Measurements from ENCODE around the gene SLC22A23.

The SLC22A23 gene

DNA sequence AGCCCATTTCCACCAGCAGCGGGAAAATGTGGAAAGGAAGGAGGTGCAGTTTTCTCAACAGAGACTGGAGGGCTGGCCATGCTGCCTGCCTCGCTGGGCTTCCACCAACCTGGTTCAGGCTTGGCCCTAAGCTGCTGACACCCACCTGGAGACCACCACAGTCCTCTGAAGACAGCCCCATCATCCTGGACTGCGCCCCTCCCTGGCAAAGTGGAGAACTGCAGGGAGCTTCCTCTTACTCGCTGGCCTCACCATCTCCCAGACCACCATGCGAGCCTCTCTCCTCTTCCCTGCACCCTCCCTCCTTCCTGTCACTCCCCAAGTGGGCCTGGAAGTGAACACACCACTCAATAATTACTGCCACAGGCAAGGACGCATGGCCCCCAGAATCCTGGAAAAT is 126.7 kb downstream of the SLC22A23 start:
- no peak for DNase-seq (ENCODE audit: low read depth, low spot score)
- Histone ChIP-seq H3K4me3 (no peak overlapping the region), H3K36me3 (ENCODE audit: insufficient read depth, low read length) (no peaks in the 10 kb centered on the region), H3K27ac (no peak overlapping the region), H3K9me3 (ENCODE audit: low read depth, low read length) (no peaks in the 10 kb centered on the region), H3K9ac (ENCODE audit: insufficient read length) (no peak overlapping the region)
- TF ChIP-seq POLR2AphosphoS5 (IDR thresholded peaks at IDR 0.05; ENCODE audit: borderline replicate concordance, low read depth, low read length) (no peak), FOXP2 (optimal IDR thresholded peaks at IDR 0.05; ENCODE audit: control extremely low read depth, extremely low read length, insufficient read depth) (no peak), EZH2 (IDR thresholded peaks at IDR 0.05) (no peak)

DNA sequence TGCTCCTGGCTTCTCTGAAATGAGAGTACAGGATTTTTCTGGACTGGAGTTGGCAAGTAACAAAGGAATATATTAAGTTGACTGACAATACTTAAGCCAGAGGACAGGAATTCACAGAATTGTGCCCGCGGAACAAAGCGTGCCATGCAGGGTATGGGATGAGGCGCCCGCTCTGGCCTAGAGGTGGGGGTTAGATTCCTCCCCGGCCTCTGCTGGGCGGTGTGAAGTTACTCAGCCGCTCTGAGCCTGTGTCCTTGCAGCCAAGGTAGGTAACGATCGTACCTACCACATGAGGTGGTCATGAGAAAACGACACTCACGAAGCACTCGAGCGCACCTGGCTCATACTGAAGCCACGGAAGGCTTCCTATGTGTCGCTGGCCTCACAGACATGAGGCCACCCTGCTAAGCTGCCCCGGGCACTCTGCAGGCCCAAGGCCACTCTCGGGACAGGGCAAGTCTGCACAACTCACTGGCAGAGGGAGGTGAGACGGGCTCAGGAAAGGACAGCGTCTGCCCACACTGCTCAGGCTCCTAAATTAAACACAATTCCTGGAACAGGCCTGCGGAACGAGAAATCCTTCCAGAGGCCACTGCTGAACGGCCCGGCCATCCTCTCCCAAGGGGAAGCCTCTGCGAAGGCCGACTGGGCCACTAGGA is 127.3 kb downstream of the SLC22A23 start:
- TF ChIP-seq EZH2 (IDR thresholded peaks at IDR 0.05) (no peak), FOXP2 (optimal IDR thresholded peaks at IDR 0.05; ENCODE audit: control extremely low read depth, extremely low read length, insufficient read depth) (no peak), POLR2AphosphoS5 (IDR thresholded peaks at IDR 0.05; ENCODE audit: borderline replicate concordance, low read depth, low read length) (no peak)
- H3K36me3 ChIP-seq (ENCODE audit: insufficient read depth, low read length) = no peaks in the 10 kb centered on the region
- DNase-seq (ENCODE audit: low read depth, low spot score) = no peak
- H3K9me3 ChIP-seq (ENCODE audit: low read depth, low read length) = no peaks in the 10 kb centered on the region
- H3K9ac ChIP-seq (ENCODE audit: insufficient read length) = no peak overlapping the region
- no peak overlapping the region for H3K27ac ChIP-seq
- H3K4me3 ChIP-seq = no peak overlapping the region

DNA sequence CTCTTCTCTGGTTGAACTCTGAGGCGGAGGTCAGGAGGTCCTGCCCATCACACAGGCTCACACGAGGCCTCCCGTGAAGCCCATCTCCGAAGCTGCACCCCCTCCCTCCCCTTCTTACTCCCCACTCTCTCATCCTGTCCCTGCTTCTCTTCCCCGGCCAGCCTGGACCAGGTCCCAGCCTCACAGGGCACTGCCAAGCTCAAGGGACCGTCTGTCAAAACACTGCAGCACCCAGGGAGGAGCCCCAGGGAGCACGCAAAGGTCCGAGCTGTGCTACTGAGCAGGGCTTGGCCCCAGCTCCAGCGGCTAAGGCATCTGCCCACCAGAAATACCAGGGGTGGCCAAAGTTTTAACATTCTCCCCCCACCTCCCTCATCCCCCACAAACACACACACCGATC is 128.1 kb downstream of the SLC22A23 start:
- Histone ChIP-seq H3K9me3 (ENCODE audit: low read depth, low read length) (no peaks in the 10 kb centered on the region), H3K9ac (ENCODE audit: insufficient read length) (no peak overlapping the region), H3K27ac (no peak overlapping the region), H3K4me3 (no peak overlapping the region), H3K36me3 (ENCODE audit: insufficient read depth, low read length) (no peaks in the 10 kb centered on the region)
- no peak for DNase-seq (ENCODE audit: low read depth, low spot score)
- TF ChIP-seq FOXP2 (optimal IDR thresholded peaks at IDR 0.05; ENCODE audit: control extremely low read depth, extremely low read length, insufficient read depth) (no peak), EZH2 (IDR thresholded peaks at IDR 0.05) (no peak), POLR2AphosphoS5 (IDR thresholded peaks at IDR 0.05; ENCODE audit: borderline replicate concordance, low read depth, low read length) (no peak)

DNA sequence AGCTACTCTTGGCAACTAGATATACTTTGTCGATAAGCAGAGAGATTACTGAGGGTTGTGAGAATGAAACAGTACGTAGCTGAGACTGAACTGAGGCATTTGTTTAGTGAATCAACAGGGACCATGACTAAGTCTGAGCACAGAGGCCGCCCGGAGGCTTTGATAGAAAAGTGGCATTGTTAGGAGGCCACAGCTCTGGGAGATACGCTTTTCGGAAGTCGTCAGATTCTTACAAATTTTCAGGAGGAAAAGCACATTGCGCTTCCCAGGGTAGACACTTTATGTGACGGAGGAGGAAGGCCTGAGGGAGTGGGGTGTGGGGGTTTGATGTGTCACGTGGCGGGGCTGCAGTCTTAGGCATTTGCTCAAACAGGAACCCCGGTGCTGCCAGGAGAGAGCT is 128.7 kb downstream of the SLC22A23 start:
- Histone ChIP-seq H3K9ac (ENCODE audit: insufficient read length) (no peak overlapping the region), H3K27ac (no peak overlapping the region), H3K36me3 (ENCODE audit: insufficient read depth, low read length) (no peaks in the 10 kb centered on the region), H3K4me3 (no peak overlapping the region), H3K9me3 (ENCODE audit: low read depth, low read length) (no peaks in the 10 kb centered on the region)
- DNase-seq (ENCODE audit: low read depth, low spot score) = no peak
- no peak for TF ChIP-seq POLR2AphosphoS5 (IDR thresholded peaks at IDR 0.05; ENCODE audit: borderline replicate concordance, low read depth, low read length)
- no peak for TF ChIP-seq FOXP2 (optimal IDR thresholded peaks at IDR 0.05; ENCODE audit: control extremely low read depth, extremely low read length, insufficient read depth)
- no peak for TF ChIP-seq EZH2 (IDR thresholded peaks at IDR 0.05)

DNA sequence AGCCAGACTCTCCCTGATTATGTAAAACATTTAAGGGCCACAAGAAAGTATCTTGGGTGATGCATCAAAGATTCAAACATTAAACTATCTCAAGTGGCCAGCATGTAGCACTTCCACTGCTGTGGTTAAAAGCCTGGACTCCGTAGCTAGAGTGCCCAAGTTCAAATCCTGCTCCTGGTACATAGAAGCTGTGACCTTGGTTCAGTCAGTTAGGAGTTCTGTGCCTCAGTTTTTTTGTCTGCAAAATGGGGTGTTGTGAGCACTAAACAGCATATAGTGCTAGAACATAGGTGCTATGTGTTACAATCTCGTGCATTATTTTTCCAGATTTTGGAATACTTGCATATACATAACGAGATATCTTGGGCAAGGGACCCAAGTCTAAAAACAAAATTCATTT is 129.4 kb downstream of the SLC22A23 start:
- no peaks in the 10 kb centered on the region for H3K9me3 ChIP-seq (ENCODE audit: low read depth, low read length)
- no peaks in the 10 kb centered on the region for H3K36me3 ChIP-seq (ENCODE audit: insufficient read depth, low read length)
- DNase-seq (ENCODE audit: low read depth, low spot score) = no peak
- TF ChIP-seq FOXP2 (optimal IDR thresholded peaks at IDR 0.05; ENCODE audit: control extremely low read depth, extremely low read length, insufficient read depth) = no peak
- H3K27ac ChIP-seq = no peak overlapping the region
- no peak overlapping the region for H3K9ac ChIP-seq (ENCODE audit: insufficient read length)
- no peak overlapping the region for H3K4me3 ChIP-seq

DNA sequence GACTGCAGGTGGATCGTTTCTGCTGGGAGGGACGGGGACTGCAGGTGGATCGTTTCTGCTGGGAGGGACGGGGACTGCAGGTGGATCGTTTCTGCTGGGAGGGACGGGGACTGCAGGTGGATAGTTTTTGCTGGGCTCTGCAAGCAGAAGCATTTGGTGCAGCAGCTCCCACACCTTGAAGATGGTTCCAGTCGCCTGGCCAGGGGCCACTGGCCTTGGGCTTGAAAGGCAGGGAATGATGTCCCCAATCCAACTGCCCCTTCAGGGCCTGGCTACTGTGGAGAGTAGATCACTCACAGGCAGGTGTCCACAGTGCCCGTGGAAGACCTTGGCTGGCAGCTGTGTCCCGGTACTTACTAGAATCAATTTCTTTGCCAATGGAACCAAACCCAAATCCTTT is 129.9 kb downstream of the SLC22A23 start:
- no peaks in the 10 kb centered on the region for H3K36me3 ChIP-seq (ENCODE audit: insufficient read depth, low read length)
- DNase-seq (ENCODE audit: low read depth, low spot score) = no peak
- TF ChIP-seq FOXP2 (optimal IDR thresholded peaks at IDR 0.05; ENCODE audit: control extremely low read depth, extremely low read length, insufficient read depth) (no peak), EZH2 (IDR thresholded peaks at IDR 0.05) (no peak), POLR2AphosphoS5 (IDR thresholded peaks at IDR 0.05; ENCODE audit: borderline replicate concordance, low read depth, low read length) (no peak)
- no peak overlapping the region for H3K4me3 ChIP-seq
- H3K27ac ChIP-seq = no peak overlapping the region
- no peaks in the 10 kb centered on the region for H3K9me3 ChIP-seq (ENCODE audit: low read depth, low read length)
- no peak overlapping the region for H3K9ac ChIP-seq (ENCODE audit: insufficient read length)

DNA sequence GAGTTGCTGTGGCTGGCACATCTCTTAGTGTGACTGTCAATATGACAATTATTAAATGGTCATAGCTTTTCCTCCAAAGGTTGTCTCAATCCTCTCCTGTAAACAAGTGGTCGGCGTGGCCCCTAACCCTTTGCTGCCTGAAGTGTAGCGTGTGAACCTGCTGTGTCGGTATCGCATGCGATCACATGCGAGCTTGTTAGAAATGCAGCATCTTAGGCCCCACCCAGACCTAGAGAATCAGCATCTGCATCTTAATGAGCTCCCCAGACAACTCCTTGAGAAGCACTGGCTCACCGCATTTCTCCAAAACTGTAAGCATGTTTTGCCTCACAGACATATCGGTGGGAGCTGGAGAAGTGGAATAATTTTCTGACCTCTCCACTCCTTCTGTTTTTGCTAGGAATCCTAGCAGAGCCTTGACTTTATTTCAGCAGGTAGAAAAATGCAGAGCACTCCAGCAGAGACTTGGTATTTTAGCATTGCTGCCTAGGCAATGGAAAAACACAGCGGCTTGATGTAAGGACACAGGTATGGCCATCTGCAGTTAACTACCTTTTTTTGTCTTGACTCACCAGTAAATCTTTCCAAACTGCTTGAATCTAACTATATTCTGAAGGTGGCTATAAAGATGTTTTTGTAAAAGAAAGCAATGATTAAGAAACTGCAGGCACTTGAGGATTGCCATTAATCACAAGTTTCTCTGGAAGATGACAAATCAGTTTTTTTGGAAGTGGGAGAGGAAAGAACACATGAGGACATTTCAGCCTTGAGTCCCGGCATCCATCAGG is 130.5 kb downstream of the SLC22A23 start:
- Histone ChIP-seq H3K36me3 (ENCODE audit: insufficient read depth, low read length) (no peaks in the 10 kb centered on the region), H3K27ac (no peak overlapping the region), H3K4me3 (no peak overlapping the region), H3K9ac (ENCODE audit: insufficient read length) (no peak overlapping the region), H3K9me3 (ENCODE audit: low read depth, low read length) (no peaks in the 10 kb centered on the region)
- TF ChIP-seq POLR2AphosphoS5 (IDR thresholded peaks at IDR 0.05; ENCODE audit: borderline replicate concordance, low read depth, low read length) = no peak
- no peak for DNase-seq (ENCODE audit: low read depth, low spot score)

DNA sequence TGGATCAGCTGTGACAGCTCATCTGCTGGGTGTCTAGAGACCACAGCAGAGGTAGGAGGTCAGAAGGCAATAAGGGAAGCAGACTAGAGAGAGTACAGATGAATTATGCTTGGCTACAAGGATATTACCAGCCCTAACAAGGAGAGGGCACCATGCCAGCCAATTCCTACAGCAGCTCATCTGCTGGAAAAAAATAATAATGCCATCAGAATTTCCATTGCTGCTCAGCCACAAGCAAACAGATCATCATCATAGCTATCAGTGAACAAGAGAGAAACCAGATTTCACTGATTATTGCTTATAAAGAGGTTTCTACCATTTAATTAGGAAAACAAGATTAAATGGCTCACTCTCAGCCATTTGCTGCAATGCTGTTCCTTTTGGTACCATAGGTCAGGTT is 131.6 kb downstream of the SLC22A23 start:
- Histone ChIP-seq H3K36me3 (ENCODE audit: insufficient read depth, low read length) (no peaks in the 10 kb centered on the region), H3K9ac (ENCODE audit: insufficient read length) (no peak overlapping the region), H3K27ac (no peak overlapping the region), H3K9me3 (ENCODE audit: low read depth, low read length) (no peaks in the 10 kb centered on the region), H3K4me3 (no peak overlapping the region)
- TF ChIP-seq FOXP2 (optimal IDR thresholded peaks at IDR 0.05; ENCODE audit: control extremely low read depth, extremely low read length, insufficient read depth) = no peak
- TF ChIP-seq EZH2 (IDR thresholded peaks at IDR 0.05) = no peak
- no peak for TF ChIP-seq POLR2AphosphoS5 (IDR thresholded peaks at IDR 0.05; ENCODE audit: borderline replicate concordance, low read depth, low read length)
- DNase-seq (ENCODE audit: low read depth, low spot score) = no peak

All from SK-N-MC (cell line).